GM12865 (cell line): ENCODE results near the gene FLRT2.

Experiments used
- DNase-seq: peaks from one replicate; pipeline ENCODE4 v3.0.0; 2010; ENCODE audit warnings: low read depth
- H3K4me3 ChIP-seq: 2 replicates; pipeline ENCODE4 v1.5.1; 2011; ENCODE audit warnings: mild to moderate bottlenecking, low read depth, low read length, control low read depth
- CTCF ChIP-seq: IDR thresholded peaks from 2 replicates; pipeline ENCODE4 v1.5.1; 2011; ENCODE audit warnings: low read length, control low read depth, low read depth, inconsistent platforms; ENCODE audit not compliant: insufficient read depth; ENCODE audit errors: missing control alignments

The FLRT2 gene

DNA sequence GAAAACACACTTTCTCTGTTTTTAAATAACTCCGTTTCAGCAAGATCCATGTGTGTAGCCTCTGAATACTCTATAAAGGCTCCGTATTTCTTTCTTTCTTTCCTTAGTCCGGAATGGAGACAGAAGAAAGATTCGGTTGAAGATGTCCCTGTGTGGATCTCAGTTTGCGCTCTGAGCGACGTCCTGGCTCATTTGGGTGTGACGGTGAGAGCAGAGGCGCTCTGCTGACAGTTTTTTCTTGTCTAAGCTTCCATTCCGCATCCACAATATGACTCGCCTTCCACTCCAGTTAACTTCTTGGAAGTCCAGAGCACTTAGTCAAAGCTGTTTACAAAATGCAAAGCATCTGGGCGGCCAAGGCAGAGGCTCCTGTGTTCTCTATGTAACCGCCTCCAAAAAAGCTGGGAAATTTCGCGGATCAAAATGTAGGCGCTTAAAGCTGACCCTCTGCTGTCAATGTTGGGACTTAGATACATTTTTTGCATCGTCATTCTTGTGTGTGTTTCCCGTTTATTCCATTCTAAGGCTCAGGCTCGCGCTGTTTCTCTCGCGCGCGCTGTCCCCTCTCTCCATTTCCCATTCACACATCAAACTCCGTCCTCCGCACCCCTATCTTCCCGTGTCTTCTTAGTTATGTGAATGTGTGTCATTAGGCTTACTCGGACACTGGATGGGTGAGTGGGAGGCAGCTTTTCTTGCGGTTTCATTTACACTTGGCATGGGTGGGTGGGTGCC is 880 bp upstream of the FLRT2 start:
- H3K4me3 ChIP-seq, result no peak overlapping the region
- DNase-seq, result no peak
- no peak for TF ChIP-seq CTCF

GRCh38 chr14:85530626-85531025 is 682 bp downstream of the FLRT2 start:
- no peak for DNase-seq
- no peak overlapping the region for H3K4me3 ChIP-seq
- no peak for TF ChIP-seq CTCF

- no peak overlapping the region for H3K4me3 ChIP-seq
- no peak for DNase-seq
- TF ChIP-seq CTCF, result no peak
Observed at GRCh38 chr14:85531141-85531586, 1.2 kb downstream of the FLRT2 start.

GRCh38 chr14:85531587-85532373 is 1.8 kb downstream of the FLRT2 start:
- no peak overlapping the region for H3K4me3 ChIP-seq
- TF ChIP-seq CTCF, result no peak
- no peak for DNase-seq

DNA sequence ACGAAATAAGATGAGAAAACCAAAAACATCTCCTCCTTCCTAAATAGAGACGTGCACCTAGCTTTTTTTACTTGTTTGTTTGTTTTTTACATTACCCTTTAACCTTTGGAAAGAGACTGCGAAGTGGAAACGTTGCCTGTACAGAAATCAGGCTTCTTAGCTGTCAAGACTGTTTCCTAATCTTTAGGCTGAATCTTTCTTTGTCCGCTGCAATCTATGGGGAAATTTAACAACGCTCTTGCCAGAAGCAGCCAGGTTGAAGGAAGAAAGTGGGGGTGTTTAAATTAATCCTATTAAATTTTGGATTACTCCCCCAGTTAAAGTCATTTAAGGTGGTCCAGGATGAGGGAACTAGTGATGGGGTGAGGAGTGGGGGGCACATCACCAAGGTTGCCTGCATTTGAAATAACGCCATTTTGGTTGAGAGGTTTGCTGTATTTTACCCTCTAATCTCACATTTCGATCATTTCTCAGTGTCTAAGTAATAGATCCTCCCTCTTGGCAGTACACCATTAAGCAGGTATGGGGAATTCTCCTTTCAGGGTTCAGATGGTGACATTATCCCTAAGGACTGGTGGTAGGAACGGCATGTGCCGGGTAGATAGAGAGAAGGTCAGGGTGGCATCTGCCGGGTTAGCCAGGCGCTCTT is 2.6 kb downstream of the FLRT2 start:
- no peak overlapping the region for H3K4me3 ChIP-seq
- TF ChIP-seq CTCF, result no peak
- DNase-seq, result no peak

DNA sequence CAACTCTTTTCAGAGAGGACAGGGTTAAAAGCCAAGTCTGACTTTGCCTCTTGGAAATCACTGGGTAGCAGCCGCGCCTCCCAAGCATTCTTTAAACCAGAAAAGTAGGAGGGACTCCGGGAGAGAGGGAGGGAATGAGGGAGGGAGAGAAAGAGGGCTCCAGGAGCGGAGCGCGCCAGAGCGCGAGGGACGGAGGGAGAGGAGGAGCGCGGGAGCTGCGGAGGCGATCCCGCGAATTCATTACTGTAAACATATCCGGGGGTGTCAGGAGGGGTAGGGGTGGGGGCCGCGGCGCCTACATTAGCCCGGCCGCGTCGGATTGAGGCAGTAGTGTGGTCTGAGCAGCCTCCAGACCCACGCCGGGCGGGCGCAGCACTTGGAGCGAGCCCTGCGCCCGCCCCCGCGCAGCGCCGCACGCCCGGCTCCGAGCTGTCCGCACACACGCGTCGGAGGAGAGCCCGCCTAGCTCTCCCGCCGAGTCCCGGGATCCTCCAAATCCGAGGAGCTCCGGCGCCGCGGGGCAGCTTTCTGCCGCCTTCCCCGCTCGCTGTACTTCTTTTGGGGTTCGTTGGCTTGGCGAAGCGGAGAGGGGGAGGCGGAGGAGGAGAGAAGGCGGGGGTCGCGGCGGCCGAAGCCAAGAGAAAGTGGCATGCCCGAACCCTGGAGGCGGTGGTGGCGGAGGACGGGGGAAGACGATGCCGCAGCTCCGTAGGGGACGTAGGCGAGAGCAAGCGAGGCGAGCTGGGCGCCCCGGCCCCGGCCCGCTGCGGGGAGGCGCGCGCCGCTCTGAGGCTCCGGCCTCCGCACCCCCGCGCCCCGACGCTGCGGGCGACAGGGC is 3.3 kb downstream of the FLRT2 start:
- TF ChIP-seq CTCF, result no peak
- no peak overlapping the region for H3K4me3 ChIP-seq
- DNase-seq, result no peak
